Activated naive CD8-positive, alpha-beta T cell treated with anti-CD3 and anti-CD28 coated beads, Interleukin-2, amount 10 ng/mL, durations not matched to agents 7 days and 5 days (primary cell): ENCODE data around the gene ADGRG6. TPM values are rescaled to one million over a fixed set of nuclear protein-coding genes. Genes with fewer than 3 reads are reported as not detected.

Source experiments
- ATAC-seq: fragments of 150-1000 bp; cut with Tn5 transposase; one replicate; pipeline ENCODE4 v1.10.0; 2021; ENCODE audit warnings: low read depth, moderate library complexity
- POLR2A ChIA-PET: fragments of 350-600 bp; sonication (Branson Sonifier 250); formaldehyde crosslinking; loops from one replicate; lab custom pipeline; 2021; ENCODE audit warnings: antibody characterized with exemption; lab: Charles Lee
- DNase-seq: peaks from one replicate; pipeline ENCODE4 v3.0.0; 2021
- H3K27ac Mint-ChIP-seq: one replicate; pipeline ENCODE4 v1.8.0; 2022; ENCODE audit warnings: mild to moderate bottlenecking, mixed read lengths
- H3K27me3 Mint-ChIP-seq: one replicate; pipeline ENCODE4 v1.8.0; 2022; ENCODE audit warnings: mild to moderate bottlenecking, moderate library complexity, mixed read lengths
- H3K36me3 Mint-ChIP-seq: one replicate; pipeline ENCODE4 v1.8.0; 2021; ENCODE audit warnings: mild to moderate bottlenecking, mixed read lengths
- H3K4me1 Mint-ChIP-seq: one replicate; pipeline ENCODE4 v1.8.0; 2021; ENCODE audit warnings: mixed read lengths
- H3K4me3 Mint-ChIP-seq: one replicate; pipeline ENCODE4 v1.8.0; 2022; ENCODE audit warnings: mild to moderate bottlenecking, moderate library complexity, mixed read lengths
- H3K9me3 Mint-ChIP-seq: one replicate; pipeline ENCODE4 v1.8.0; 2021; ENCODE audit warnings: mixed read lengths
- total RNA-seq, 2 experiments: library from RNA; stranded (reverse); gene quantifications; one replicate each; pipeline ENCODE4 v1.2.3, GENCODE V29; 2021

The ADGRG6 gene
- total RNA-seq, 2 experiments from 2014 or later: 0.91 to 1.2 TPM

GRCh38 chr6:142385352-142385751, 83.5 kb downstream of the ADGRG6 start:
- ATAC-seq (no peak), DNase-seq (no peak)
- no peak overlapping the region for H3K4me3 Mint-ChIP-seq
- no peak overlapping the region for H3K27ac Mint-ChIP-seq
- no peaks in the 10 kb centered on the region for H3K36me3 Mint-ChIP-seq
- no peaks in the 10 kb centered on the region for H3K9me3 Mint-ChIP-seq
- peaks cover 5% of the 10 kb centered on the region for H3K27me3 Mint-ChIP-seq
- H3K4me1 Mint-ChIP-seq: no peaks in the 10 kb centered on the region
- POLR2A ChIA-PET: no interaction called here

DNA sequence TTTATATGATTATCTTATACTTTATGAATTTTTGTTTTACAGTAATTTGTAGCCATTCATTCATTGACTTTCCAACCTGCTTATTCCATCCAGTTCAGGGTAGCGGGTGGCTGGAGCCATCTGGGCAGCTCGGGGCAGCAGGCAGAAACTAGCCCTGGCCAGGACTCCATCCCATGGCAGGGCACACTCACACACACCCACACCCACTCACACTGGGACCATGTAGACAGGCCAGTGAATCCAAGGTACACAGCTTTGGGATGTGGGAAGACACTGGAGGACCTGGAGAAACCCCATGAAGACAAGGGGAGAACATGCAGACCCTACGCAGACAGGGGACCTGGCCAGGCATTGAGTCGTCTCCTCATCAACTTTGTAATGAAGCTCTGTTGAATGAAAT, 84.8 kb downstream of the ADGRG6 start:
- Mint-ChIP-seq H3K4me3 (no peak overlapping the region), H3K9me3 (no peaks in the 10 kb centered on the region), H3K27ac (no peak overlapping the region), H3K4me1 (no peaks in the 10 kb centered on the region), H3K36me3 (no peaks in the 10 kb centered on the region), H3K27me3 (peaks cover 5% of the 10 kb centered on the region)
- ATAC-seq: no peak
- no peak for DNase-seq
- POLR2A ChIA-PET: interaction anchor here (0.8 kb wide), 1 partner anchor 68 kb away, joined by 3 read pairs; no protein-coding TSS in a partner anchor

- DNase-seq: no peak
- POLR2A ChIA-PET: no interaction called here
- no peaks in the 10 kb centered on the region for H3K36me3 Mint-ChIP-seq
- ATAC-seq: no peak
- H3K27me3 Mint-ChIP-seq: peaks cover 5% of the 10 kb centered on the region
- H3K9me3 Mint-ChIP-seq: no peaks in the 10 kb centered on the region
- peaks cover 2% of the 10 kb centered on the region for H3K4me1 Mint-ChIP-seq
- H3K4me3 Mint-ChIP-seq: no peak overlapping the region
- H3K27ac Mint-ChIP-seq: no peak overlapping the region
Measured at GRCh38 chr6:142387997-142388815, 86.4 kb downstream of the ADGRG6 start.

DNA sequence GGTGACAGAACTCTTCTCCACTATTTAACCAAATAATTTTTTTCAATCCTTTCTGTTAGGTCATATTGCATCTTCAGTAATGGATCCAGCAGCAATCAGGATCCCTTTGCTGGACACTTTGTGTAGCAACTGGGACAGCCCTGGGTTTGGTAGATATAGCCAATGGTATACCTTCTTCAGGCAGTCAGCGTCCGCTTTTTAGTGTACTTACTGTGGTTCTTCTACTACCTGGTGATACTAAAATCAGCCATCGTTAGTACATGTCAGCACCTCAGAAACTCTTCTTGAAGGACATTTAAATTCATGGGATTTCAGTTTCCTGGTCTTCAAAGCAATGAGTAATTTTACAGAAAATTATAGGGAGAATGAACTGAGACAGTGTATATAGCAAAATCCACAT, 93.5 kb downstream of the ADGRG6 start:
- peaks cover 5% of the 10 kb centered on the region for H3K27me3 Mint-ChIP-seq
- peak overlapping the region; percentile 66 for H3K27ac Mint-ChIP-seq
- POLR2A ChIA-PET: no interaction called here
- H3K4me3 Mint-ChIP-seq: peak overlapping the region; percentile 39
- H3K9me3 Mint-ChIP-seq: no peaks in the 10 kb centered on the region
- H3K4me1 Mint-ChIP-seq: peaks cover 26% of the 10 kb centered on the region
- peaks cover 5% of the 10 kb centered on the region for H3K36me3 Mint-ChIP-seq
- no peak for ATAC-seq
- no peak for DNase-seq

GRCh38 chr6:142395768-142396231, 94.0 kb downstream of the ADGRG6 start:
- ATAC-seq: peak; percentile 98
- Mint-ChIP-seq H3K9me3 (no peaks in the 10 kb centered on the region), H3K27me3 (peaks cover 4% of the 10 kb centered on the region), H3K27ac (peak overlapping the region; percentile 66), H3K36me3 (peaks cover 5% of the 10 kb centered on the region), H3K4me1 (peaks cover 26% of the 10 kb centered on the region), H3K4me3 (peak overlapping the region; percentile 39)
- POLR2A ChIA-PET: no interaction called here
- no peak for DNase-seq

GRCh38 chr6:142398353-142398752, 96.5 kb downstream of the ADGRG6 start:
- ATAC-seq: no peak
- Mint-ChIP-seq H3K4me1 (peaks cover 27% of the 10 kb centered on the region), H3K9me3 (no peaks in the 10 kb centered on the region), H3K27ac (no peak overlapping the region), H3K36me3 (peaks cover 4% of the 10 kb centered on the region), H3K4me3 (no peak overlapping the region), H3K27me3 (peaks cover 4% of the 10 kb centered on the region)
- POLR2A ChIA-PET: no interaction called here
- no peak for DNase-seq

DNA sequence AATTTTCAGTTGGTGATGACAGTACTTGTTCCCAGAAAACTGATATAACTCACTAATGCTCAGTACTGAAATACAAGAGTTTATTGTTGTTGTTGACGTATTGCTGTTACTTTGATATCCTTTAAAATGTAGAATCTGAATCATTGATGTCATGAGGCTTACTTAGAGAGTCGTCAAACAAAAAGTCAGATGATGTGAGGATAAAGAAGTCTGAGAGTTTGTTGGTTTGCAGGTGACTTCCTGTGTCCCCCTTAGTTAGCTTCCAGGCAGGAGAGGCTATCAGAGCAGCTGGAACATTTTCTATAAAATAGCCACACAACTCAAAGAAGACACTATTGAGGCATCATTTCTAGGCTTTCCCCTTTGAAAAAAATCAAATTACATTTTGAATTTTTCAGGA, 97.9 kb downstream of the ADGRG6 start:
- ATAC-seq: no peak
- POLR2A ChIA-PET: no interaction called here

DNA sequence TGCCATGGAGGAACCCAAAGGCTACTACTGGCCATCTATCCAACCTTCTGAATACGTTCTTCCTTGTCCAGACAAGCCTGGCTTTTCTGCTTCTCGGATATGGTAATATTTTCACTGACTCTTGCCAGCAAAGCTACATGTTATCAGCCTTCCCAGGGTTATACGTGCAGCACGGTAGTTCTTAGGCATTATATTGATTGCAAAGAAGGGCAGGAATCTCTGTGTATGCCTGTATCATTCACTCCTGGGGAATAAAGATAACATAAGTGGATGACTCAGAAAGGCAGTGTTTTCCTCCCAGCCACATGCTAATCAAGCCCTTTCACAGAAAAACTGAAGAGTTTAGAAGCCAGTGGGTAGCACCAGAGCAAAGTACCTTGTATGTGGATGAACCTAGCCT, 98.7 kb downstream of the ADGRG6 start:
- Mint-ChIP-seq H3K27me3 (peaks cover 4% of the 10 kb centered on the region), H3K9me3 (no peaks in the 10 kb centered on the region), H3K4me1 (peaks cover 17% of the 10 kb centered on the region), H3K4me3 (no peak overlapping the region), H3K36me3 (peaks cover 4% of the 10 kb centered on the region), H3K27ac (no peak overlapping the region)
- POLR2A ChIA-PET: no interaction called here
- no peak for ATAC-seq
- no peak for DNase-seq

More for the DNA sequence above, 97.9 kb downstream of the ADGRG6 start:
- Mint-ChIP-seq H3K4me3 (no peak overlapping the region), H3K27ac (no peak overlapping the region), H3K9me3 (no peaks in the 10 kb centered on the region), H3K27me3 (peaks cover 4% of the 10 kb centered on the region), H3K4me1 (peaks cover 24% of the 10 kb centered on the region), H3K36me3 (peaks cover 4% of the 10 kb centered on the region)
- DNase-seq: no peak

DNA sequence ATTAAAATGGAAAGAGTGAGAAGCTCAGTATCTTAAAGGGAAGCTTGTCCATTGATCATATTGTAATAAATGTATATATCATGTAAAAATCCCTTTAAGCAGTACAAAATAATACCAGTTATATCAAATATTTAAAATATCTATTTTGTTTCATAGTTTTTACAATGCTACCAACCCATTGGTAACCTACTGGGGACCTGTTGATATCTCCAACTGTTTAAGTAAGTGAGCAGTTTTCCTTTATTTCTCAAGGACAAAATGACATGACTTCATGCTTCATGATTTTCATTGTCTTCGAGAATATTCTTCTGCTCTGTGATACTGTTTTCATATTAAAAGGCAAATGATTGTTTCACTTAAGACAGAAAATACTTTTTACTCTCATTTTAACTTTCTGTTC, 100.0 kb downstream of the ADGRG6 start:
- Mint-ChIP-seq H3K4me1 (peaks cover 8% of the 10 kb centered on the region), H3K27ac (no peak overlapping the region), H3K9me3 (no peaks in the 10 kb centered on the region), H3K36me3 (peaks cover 4% of the 10 kb centered on the region), H3K4me3 (no peak overlapping the region), H3K27me3 (peaks cover 4% of the 10 kb centered on the region)
- ATAC-seq (no peak), DNase-seq (no peak)
- POLR2A ChIA-PET: no interaction called here

- H3K27ac Mint-ChIP-seq: no peak overlapping the region
- POLR2A ChIA-PET: no interaction called here
Measured at GRCh38 chr6:142404751-142405150, 102.9 kb downstream of the ADGRG6 start.

DNA sequence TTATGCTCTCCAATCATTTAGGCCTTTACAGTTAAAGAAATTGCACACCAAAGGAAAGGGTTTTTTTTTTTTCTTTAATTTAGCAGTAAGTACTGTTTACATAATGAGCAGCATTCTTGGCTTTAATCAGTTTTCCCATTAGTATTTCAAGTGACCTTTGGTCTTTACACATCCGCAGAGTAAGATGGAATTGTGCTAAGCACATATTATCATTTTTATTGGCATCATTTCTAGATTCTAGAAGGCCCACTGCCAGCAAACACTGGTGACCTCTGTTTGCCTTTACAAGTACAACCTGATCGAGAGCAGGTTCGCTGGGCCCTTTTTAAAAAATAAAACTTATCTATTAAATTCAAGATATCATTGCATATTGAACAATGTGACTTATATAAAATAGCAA, 104.3 kb downstream of the ADGRG6 start:
- DNase-seq (no peak), ATAC-seq (no peak)
- no peak overlapping the region for H3K4me3 Mint-ChIP-seq
- POLR2A ChIA-PET: no interaction called here
- H3K36me3 Mint-ChIP-seq: no peaks in the 10 kb centered on the region
- H3K27ac Mint-ChIP-seq: no peak overlapping the region
- peaks cover 2% of the 10 kb centered on the region for H3K27me3 Mint-ChIP-seq
- no peaks in the 10 kb centered on the region for H3K9me3 Mint-ChIP-seq
- peaks cover 5% of the 10 kb centered on the region for H3K4me1 Mint-ChIP-seq

More at GRCh38 chr6:142404751-142405150, 102.9 kb downstream of the ADGRG6 start:
- Mint-ChIP-seq H3K36me3 (no peaks in the 10 kb centered on the region), H3K27me3 (peaks cover 2% of the 10 kb centered on the region), H3K4me1 (peaks cover 4% of the 10 kb centered on the region), H3K9me3 (no peaks in the 10 kb centered on the region), H3K4me3 (no peak overlapping the region)
- ATAC-seq (no peak), DNase-seq (no peak)

DNA sequence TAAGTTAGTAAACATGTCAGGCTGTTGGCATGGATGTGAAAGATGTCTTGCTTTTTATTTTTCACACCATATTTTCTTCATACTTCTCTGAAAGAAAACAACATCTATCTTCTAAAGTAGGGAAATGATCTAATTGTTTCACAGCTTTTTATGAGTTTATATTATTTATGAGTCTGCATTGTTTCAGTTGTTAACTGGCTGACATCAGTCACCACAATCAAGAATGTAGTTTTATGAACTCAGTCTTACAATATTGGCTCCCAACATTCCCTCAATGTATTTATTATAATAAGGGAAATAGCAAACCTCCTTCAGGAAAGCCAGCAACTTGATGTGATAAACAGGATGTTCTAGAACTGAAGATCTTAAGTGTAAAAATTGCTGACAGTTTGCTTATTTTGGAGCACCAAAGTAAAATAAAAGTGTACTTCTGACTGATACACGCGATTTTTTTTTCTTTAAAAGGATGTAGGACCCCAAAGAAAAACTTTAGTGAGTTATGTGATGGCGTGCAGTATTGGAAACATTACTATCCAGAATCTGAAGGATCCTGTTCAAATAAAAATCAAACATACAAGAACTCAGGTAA, 106.0 kb downstream of the ADGRG6 start:
- Mint-ChIP-seq H3K27me3 (peaks cover 2% of the 10 kb centered on the region), H3K27ac (no peak overlapping the region), H3K4me1 (peaks cover 2% of the 10 kb centered on the region), H3K4me3 (no peak overlapping the region), H3K9me3 (no peaks in the 10 kb centered on the region), H3K36me3 (no peaks in the 10 kb centered on the region)
- no peak for ATAC-seq
- no peak for DNase-seq
- POLR2A ChIA-PET: no interaction called here

DNA sequence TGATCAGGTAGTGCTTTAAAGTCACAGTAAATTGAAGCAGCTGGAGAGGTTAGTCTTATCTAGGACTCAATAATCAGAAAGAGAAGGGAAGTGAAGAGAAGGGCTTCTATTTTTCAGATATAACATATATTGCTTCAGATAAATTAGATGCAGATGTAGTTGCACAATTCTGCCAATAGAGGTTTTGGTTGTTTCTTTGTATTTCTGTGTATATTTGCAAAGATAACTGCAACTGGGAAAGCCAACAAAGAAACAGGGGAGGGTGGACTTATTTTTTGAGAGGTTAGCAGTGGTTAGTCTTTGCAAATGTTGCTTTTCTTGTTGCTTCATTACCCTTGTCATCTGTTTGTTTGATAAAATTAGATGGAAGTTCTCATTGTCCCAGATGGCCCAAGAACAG, 106.6 kb downstream of the ADGRG6 start:
- Mint-ChIP-seq H3K4me1 (peaks cover 2% of the 10 kb centered on the region), H3K4me3 (no peak overlapping the region)
- POLR2A ChIA-PET: no interaction called here

GRCh38 chr6:142409794-142410193, 108.0 kb downstream of the ADGRG6 start:
- H3K36me3 Mint-ChIP-seq: no peaks in the 10 kb centered on the region
- H3K27ac Mint-ChIP-seq: no peak overlapping the region
- H3K27me3 Mint-ChIP-seq: no peaks in the 10 kb centered on the region
- POLR2A ChIA-PET: no interaction called here
- DNase-seq (no peak), ATAC-seq (no peak)
- no peaks in the 10 kb centered on the region for H3K9me3 Mint-ChIP-seq
- peaks cover 2% of the 10 kb centered on the region for H3K4me1 Mint-ChIP-seq
- no peak overlapping the region for H3K4me3 Mint-ChIP-seq

More for the DNA sequence above, 106.6 kb downstream of the ADGRG6 start:
- no peaks in the 10 kb centered on the region for H3K36me3 Mint-ChIP-seq
- H3K9me3 Mint-ChIP-seq: no peaks in the 10 kb centered on the region
- ATAC-seq (no peak), DNase-seq (no peak)
- no peak overlapping the region for H3K27ac Mint-ChIP-seq
- H3K27me3 Mint-ChIP-seq: peaks cover 2% of the 10 kb centered on the region
